ENCODE data around the gene CSK. TPM values are rescaled to one million over a fixed set of nuclear protein-coding genes. Genes with fewer than 3 reads are reported as not detected.
A peak's percentile ranks its signal among the peaks of the same experiment; 100 is the strongest.

Gene CSK
- total RNA-seq, 1 donor from 2014 or later, result 57.0 TPM

GRCh38 chr15:74790080-74790916 is 8.4 kb downstream of the CSK start:
- TF ChIP-seq CTCF (IDR thresholded peaks at IDR 0.05), result no peak

GRCh38 chr15:74791007-74791406 is 9.1 kb downstream of the CSK start:
- Mint-ChIP-seq H3K9me3 (ENCODE audit: unreplicated experiment) (no peaks in the 10 kb centered on the region), H3K4me3 (ENCODE audit: unreplicated experiment) (no peak overlapping the region), H3K27ac (ENCODE audit: unreplicated experiment) (peak overlapping the region; percentile 90), H3K4me1 (ENCODE audit: unreplicated experiment) (peaks cover 64% of the 10 kb centered on the region), H3K36me3 (ENCODE audit: unreplicated experiment) (peaks cover 1% of the 10 kb centered on the region), H3K27me3 (ENCODE audit: unreplicated experiment) (no peaks in the 10 kb centered on the region)
- DNase-seq (ENCODE audit: extremely low spot score, unreplicated experiment), result no peak
- no peak for TF ChIP-seq CTCF (IDR thresholded peaks at IDR 0.05)

More at GRCh38 chr15:74790080-74790916, 8.4 kb downstream of the CSK start:
- peak overlapping the region; percentile 45 for H3K4me3 Mint-ChIP-seq (ENCODE audit: unreplicated experiment)
- no peaks in the 10 kb centered on the region for H3K27me3 Mint-ChIP-seq (ENCODE audit: unreplicated experiment)
- no peaks in the 10 kb centered on the region for H3K36me3 Mint-ChIP-seq (ENCODE audit: unreplicated experiment)
- peak; percentile 92 for DNase-seq (ENCODE audit: extremely low spot score, unreplicated experiment)
- H3K27ac Mint-ChIP-seq (ENCODE audit: unreplicated experiment), result peak overlapping the region; percentile 90
- H3K4me1 Mint-ChIP-seq (ENCODE audit: unreplicated experiment), result peaks cover 67% of the 10 kb centered on the region
- H3K9me3 Mint-ChIP-seq (ENCODE audit: unreplicated experiment), result no peaks in the 10 kb centered on the region

- Mint-ChIP-seq H3K27ac (ENCODE audit: unreplicated experiment) (peak overlapping the region; percentile 90), H3K4me3 (ENCODE audit: unreplicated experiment) (no peak overlapping the region), H3K9me3 (ENCODE audit: unreplicated experiment) (no peaks in the 10 kb centered on the region), H3K27me3 (ENCODE audit: unreplicated experiment) (no peaks in the 10 kb centered on the region), H3K4me1 (ENCODE audit: unreplicated experiment) (peaks cover 62% of the 10 kb centered on the region), H3K36me3 (ENCODE audit: unreplicated experiment) (peaks cover 3% of the 10 kb centered on the region)
- DNase-seq (ENCODE audit: extremely low spot score, unreplicated experiment), result no peak
- TF ChIP-seq CTCF (IDR thresholded peaks at IDR 0.05), result no peak
Observed at GRCh38 chr15:74791667-74792066, 9.8 kb downstream of the CSK start.

- DNase-seq (ENCODE audit: extremely low spot score, unreplicated experiment), result no peak
Observed at GRCh38 chr15:74792227-74793016, 10.5 kb downstream of the CSK start.

More at GRCh38 chr15:74792227-74793016, 10.5 kb downstream of the CSK start:
- H3K27ac Mint-ChIP-seq (ENCODE audit: unreplicated experiment), result peak overlapping the region; percentile 90
- no peak overlapping the region for H3K4me3 Mint-ChIP-seq (ENCODE audit: unreplicated experiment)
- TF ChIP-seq CTCF (IDR thresholded peaks at IDR 0.05), result no peak
- peaks cover 56% of the 10 kb centered on the region for H3K4me1 Mint-ChIP-seq (ENCODE audit: unreplicated experiment)
- H3K9me3 Mint-ChIP-seq (ENCODE audit: unreplicated experiment), result no peaks in the 10 kb centered on the region
- peaks cover 3% of the 10 kb centered on the region for H3K36me3 Mint-ChIP-seq (ENCODE audit: unreplicated experiment)
- no peaks in the 10 kb centered on the region for H3K27me3 Mint-ChIP-seq (ENCODE audit: unreplicated experiment)

Data from osteocyte (in vitro differentiated cells).